Loucy (cell line): ENCODE data around the gene KANSL1.

Source experiments
- H2AFZ ChIP-seq: fragments of 200-600 bp; sonication (generic); 2 replicates; pipeline ENCODE4 v1.6.0; 2016; ENCODE audit warnings: antibody characterized with exemption, mild to moderate bottlenecking, low read length, moderate library complexity
- H3F3A ChIP-seq: fragments of 200-600 bp; 2 replicates; pipeline ENCODE4 v1.6.0; 2016; ENCODE audit warnings: antibody characterized with exemption, low read depth, mild to moderate bottlenecking
- H3K27me3 ChIP-seq: fragments of 200-600 bp; sonication (generic); 2 replicates; pipeline ENCODE4 v1.6.1; 2014; ENCODE audit warnings: low read length, mild to moderate bottlenecking; ENCODE audit not compliant: insufficient read depth, poor library complexity, severe bottlenecking
- H3K36me3 ChIP-seq: fragments of 200-600 bp; sonication (generic); 2 replicates; pipeline ENCODE4 v1.6.1; 2016; ENCODE audit warnings: low read length; ENCODE audit not compliant: insufficient read depth
- H3K4me1 ChIP-seq: fragments of 200-600 bp; sonication (generic); 2 replicates; pipeline ENCODE4 v1.5.1; 2014; ENCODE audit warnings: low read length, mild to moderate bottlenecking; ENCODE audit not compliant: insufficient read depth, poor library complexity, severe bottlenecking
- H3K4me2 ChIP-seq: fragments of 200-600 bp; sonication (generic); 2 replicates; pipeline ENCODE4 v1.6.0; 2014; ENCODE audit warnings: antibody characterized with exemption, low read length, low read depth, mild to moderate bottlenecking; ENCODE audit not compliant: poor library complexity, severe bottlenecking
- H3K4me3 ChIP-seq: fragments of 200-600 bp; sonication (generic); 2 replicates; pipeline ENCODE4 v1.5.1; 2014; ENCODE audit warnings: low read length, mild to moderate bottlenecking, mixed read lengths; ENCODE audit not compliant: poor library complexity, severe bottlenecking
- H3K79me2 ChIP-seq: fragments of 200-600 bp; sonication (generic); 2 replicates; pipeline ENCODE4 v1.6.1; 2014; ENCODE audit warnings: low read length; ENCODE audit not compliant: insufficient read depth
- H3K9ac ChIP-seq: fragments of 200-600 bp; sonication (generic); 2 replicates; pipeline ENCODE4 v1.6.0; 2014; ENCODE audit warnings: mild to moderate bottlenecking, low read depth, low read length, moderate library complexity; ENCODE audit not compliant: poor library complexity, severe bottlenecking
- H3K9me2 ChIP-seq: fragments of 200-600 bp; sonication (generic); replicated peaks from 2 replicates; pipeline ENCODE4 v1.6.1; 2016; ENCODE audit warnings: low read depth, low read length, mixed read lengths
- H3K9me3 ChIP-seq: fragments of 200-600 bp; sonication (generic); 2 replicates; pipeline ENCODE4 v1.6.1; 2014; ENCODE audit warnings: mild to moderate bottlenecking, antibody characterized with exemption, low read length, low read depth; ENCODE audit not compliant: insufficient read depth
- H4K20me1 ChIP-seq: fragments of 200-600 bp; sonication (generic); 2 replicates; pipeline ENCODE4 v1.6.0; 2014; ENCODE audit warnings: antibody characterized with exemption, low read length, mild to moderate bottlenecking; ENCODE audit not compliant: insufficient read depth, poor library complexity, severe bottlenecking
- EZH2phosphoT487 ChIP-seq: fragments of 200-600 bp; IDR thresholded peaks from 2 replicates; pipeline ENCODE4 v1.6.1; 2018; ENCODE audit warnings: antibody characterized with exemption, mild to moderate bottlenecking, moderate library complexity, borderline replicate concordance
- TF ChIP-seq, protein P1 (sequence below): fragments of 200-600 bp; sonication (generic); conservative IDR thresholded peaks from 2 replicates; pipeline ENCODE4 v1.5.1; 2014; ENCODE audit warnings: mild to moderate bottlenecking, antibody characterized with exemption, low read length

Gene KANSL1

DNA sequence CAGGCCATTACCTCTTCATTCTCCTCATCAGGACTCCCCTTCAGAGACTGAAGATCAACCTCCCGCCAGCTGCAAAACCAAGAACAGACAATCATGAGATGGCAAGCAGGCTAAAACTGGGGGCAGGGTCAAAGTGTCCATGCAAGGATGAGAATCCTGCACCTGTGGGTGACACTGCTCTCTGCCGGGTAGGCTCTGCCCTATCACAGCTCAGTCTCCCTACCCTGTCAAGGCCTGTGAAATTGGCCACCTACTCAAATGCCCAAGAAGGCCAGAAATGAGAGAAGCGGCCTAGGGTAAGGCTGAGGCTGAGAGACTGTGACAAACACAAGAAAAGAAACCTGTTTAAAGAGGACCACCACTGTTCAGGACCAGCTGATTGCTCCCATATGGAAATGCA, 159.8 kb downstream of the KANSL1 start:
- Histone ChIP-seq H3K79me2 (no peaks in the 10 kb centered on the region), H4K20me1 (no peaks in the 10 kb centered on the region), H3K9me2 (no peaks in the 10 kb centered on the region), H3K4me1 (no peaks in the 10 kb centered on the region), H3K4me3 (no peak overlapping the region), H3K36me3 (peaks cover 92% of the 10 kb centered on the region; the same call in 1 of the 2 replicates), H3F3A (no peaks in the 10 kb centered on the region), H3K27me3 (no peaks in the 10 kb centered on the region), H2AFZ (no peak overlapping the region), H3K9me3 (no peaks in the 10 kb centered on the region), H3K9ac (no peak overlapping the region), H3K4me2 (no peak overlapping the region)
- no peak for TF ChIP-seq EZH2phosphoT487
- TF ChIP-seq, protein P1, sequence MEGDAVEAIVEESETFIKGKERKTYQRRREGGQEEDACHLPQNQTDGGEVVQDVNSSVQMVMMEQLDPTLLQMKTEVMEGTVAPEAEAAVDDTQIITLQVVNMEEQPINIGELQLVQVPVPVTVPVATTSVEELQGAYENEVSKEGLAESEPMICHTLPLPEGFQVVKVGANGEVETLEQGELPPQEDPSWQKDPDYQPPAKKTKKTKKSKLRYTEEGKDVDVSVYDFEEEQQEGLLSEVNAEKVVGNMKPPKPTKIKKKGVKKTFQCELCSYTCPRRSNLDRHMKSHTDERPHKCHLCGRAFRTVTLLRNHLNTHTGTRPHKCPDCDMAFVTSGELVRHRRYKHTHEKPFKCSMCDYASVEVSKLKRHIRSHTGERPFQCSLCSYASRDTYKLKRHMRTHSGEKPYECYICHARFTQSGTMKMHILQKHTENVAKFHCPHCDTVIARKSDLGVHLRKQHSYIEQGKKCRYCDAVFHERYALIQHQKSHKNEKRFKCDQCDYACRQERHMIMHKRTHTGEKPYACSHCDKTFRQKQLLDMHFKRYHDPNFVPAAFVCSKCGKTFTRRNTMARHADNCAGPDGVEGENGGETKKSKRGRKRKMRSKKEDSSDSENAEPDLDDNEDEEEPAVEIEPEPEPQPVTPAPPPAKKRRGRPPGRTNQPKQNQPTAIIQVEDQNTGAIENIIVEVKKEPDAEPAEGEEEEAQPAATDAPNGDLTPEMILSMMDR: no peak

GRCh38 chr17:46032909-46033308, 160.3 kb downstream of the KANSL1 start:
- Histone ChIP-seq H3K9me3 (no peaks in the 10 kb centered on the region), H3K4me1 (no peaks in the 10 kb centered on the region), H3K27me3 (no peaks in the 10 kb centered on the region), H3F3A (no peaks in the 10 kb centered on the region), H3K4me3 (no peak overlapping the region), H3K79me2 (no peaks in the 10 kb centered on the region), H4K20me1 (no peaks in the 10 kb centered on the region), H3K9me2 (no peaks in the 10 kb centered on the region), H3K4me2 (no peak overlapping the region), H3K36me3 (peaks cover 92% of the 10 kb centered on the region; the same call in 1 of the 2 replicates), H2AFZ (no peak overlapping the region), H3K9ac (no peak overlapping the region)
- TF ChIP-seq, protein P1: no peak
- TF ChIP-seq EZH2phosphoT487: no peak

DNA sequence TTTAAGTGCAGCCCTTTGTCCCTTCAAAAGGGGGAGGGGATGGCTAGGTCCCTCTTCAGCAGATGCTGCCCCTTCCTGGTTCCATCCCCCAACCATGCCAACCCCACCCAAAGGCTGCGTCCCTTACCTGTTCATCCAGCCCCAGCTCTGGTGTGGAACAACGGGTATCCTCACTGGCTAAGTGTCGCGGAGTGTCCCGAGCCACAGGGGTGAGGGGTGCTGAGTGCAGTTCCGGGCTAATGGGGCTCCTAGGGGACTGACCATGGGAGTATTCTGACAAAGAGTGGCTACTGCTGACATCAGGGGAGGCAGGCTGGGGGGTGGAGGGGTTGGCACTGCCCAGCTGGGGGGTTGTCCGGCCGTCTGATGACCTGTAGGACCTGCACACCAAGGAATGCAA, 161.3 kb downstream of the KANSL1 start:
- H3K9ac ChIP-seq: no peak overlapping the region
- TF ChIP-seq EZH2phosphoT487: no peak
- TF ChIP-seq, protein P1: no peak
- H3K27me3 ChIP-seq: no peaks in the 10 kb centered on the region
- H3K4me2 ChIP-seq: no peak overlapping the region
- H3K4me1 ChIP-seq: no peaks in the 10 kb centered on the region
- no peaks in the 10 kb centered on the region for H3K9me2 ChIP-seq
- H2AFZ ChIP-seq: no peak overlapping the region
- H3K36me3 ChIP-seq: peaks cover 82% of the 10 kb centered on the region; the same call in 1 of the 2 replicates
- H3K4me3 ChIP-seq: no peak overlapping the region
- no peaks in the 10 kb centered on the region for H3F3A ChIP-seq
- H3K79me2 ChIP-seq: no peaks in the 10 kb centered on the region
- H3K9me3 ChIP-seq: no peaks in the 10 kb centered on the region
- H4K20me1 ChIP-seq: no peaks in the 10 kb centered on the region
